BE2C (cell line): Measurements from ENCODE around the gene DCDC2C.
A peak's percentile ranks its signal among the peaks of the same experiment; 100 is the strongest.

Experiments used
- DNase-seq: peaks from one replicate; pipeline ENCODE4 v3.0.0-alpha.2; 2020
- H3K27me3 ChIP-seq: fragments of 250-450 bp; sonication (Bioruptor Pico); 2 replicates; pipeline ENCODE4 v1.5.1; 2020; ENCODE audit warnings: mild to moderate bottlenecking
- H3K36me3 ChIP-seq: fragments of 250-450 bp; sonication (Bioruptor Pico); 2 replicates; pipeline ENCODE4 v1.5.1; 2020; ENCODE audit warnings: mild to moderate bottlenecking
- H3K4me1 ChIP-seq: fragments of 250-450 bp; sonication (Bioruptor Pico); 2 replicates; pipeline ENCODE4 v1.5.1; 2020
- H3K4me3 ChIP-seq: 2 replicates; pipeline ENCODE4 v1.5.1; 2011; ENCODE audit warnings: low read depth, low read length
- H3K9me3 ChIP-seq: fragments of 250-450 bp; sonication (Bioruptor Pico); 2 replicates; pipeline ENCODE4 v1.5.1; 2020
- CTCF ChIP-seq: IDR thresholded peaks from 2 replicates; pipeline ENCODE4 v1.5.1; 2012; ENCODE audit warnings: mild to moderate bottlenecking, low read depth, low read length

DCDC2C gene

DNA sequence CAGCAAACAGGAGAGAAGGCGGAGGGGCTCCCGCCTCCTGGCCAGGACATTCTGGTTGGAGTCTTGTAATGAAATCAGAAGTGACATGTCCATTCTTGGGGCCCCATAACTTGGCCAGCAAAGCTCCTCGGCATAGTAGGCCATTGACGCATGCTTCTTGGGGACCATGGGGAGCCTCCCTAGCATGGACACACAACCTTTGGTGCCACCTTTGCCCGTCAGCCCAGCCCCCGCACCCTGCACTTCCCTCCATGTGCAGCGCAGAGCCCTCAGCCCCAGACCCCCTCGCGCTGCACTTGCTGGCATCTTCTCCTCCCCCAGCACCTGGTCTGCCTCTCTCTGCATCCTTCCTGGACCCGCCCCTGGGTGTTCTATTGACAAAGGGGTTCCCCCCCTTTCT lies 23.1 kb downstream of the DCDC2C start:
- Histone ChIP-seq H3K36me3 (no peaks in the 10 kb centered on the region), H3K27me3 (peaks cover 3% of the 10 kb centered on the region), H3K9me3 (no peaks in the 10 kb centered on the region), H3K4me3 (no peak overlapping the region), H3K4me1 (no peaks in the 10 kb centered on the region)
- DNase-seq, result no peak
- no peak for TF ChIP-seq CTCF

DNA sequence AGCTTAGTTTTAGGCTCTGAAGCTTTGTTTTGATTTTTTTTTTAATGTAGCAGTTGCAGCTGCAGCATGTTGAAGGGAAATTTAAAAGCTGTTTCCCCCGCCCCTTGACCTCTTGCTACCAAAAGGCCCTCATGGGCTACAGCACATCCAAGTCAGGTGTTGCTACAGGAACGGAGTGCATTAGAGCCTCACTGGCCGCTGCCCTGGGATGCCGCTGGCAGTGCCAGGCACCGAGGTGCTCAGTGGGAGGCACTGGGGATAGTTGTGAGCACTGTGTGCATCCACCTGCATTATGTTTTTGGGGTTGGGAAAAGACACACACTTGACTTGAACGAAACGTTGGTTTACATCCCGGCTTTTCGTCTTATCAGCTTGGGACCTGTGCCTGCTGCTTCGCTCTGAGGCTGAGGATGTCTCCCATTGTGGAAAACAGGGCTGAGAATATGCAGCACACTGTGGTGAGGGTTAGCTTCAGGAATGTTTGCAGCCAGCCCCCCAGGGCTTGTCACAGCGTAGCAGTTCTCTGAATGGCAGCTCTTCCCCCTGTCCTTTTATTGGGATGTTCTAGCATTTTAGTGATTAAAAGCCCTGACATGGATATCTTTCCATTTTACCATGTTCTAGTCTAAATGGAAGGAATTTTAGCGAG lies 24.1 kb downstream of the DCDC2C start:
- TF ChIP-seq CTCF, result no peak
- Histone ChIP-seq H3K27me3 (no peaks in the 10 kb centered on the region; the same call in none of the 2 replicates), H3K9me3 (no peaks in the 10 kb centered on the region), H3K36me3 (no peaks in the 10 kb centered on the region), H3K4me1 (no peaks in the 10 kb centered on the region), H3K4me3 (no peak overlapping the region)
- DNase-seq, result no peak

- H3K9me3 ChIP-seq, result no peaks in the 10 kb centered on the region
- peak; percentile 60 for TF ChIP-seq CTCF
- no peaks in the 10 kb centered on the region for H3K36me3 ChIP-seq
- no peaks in the 10 kb centered on the region; the same call in none of the 2 replicates for H3K27me3 ChIP-seq
- no peak for DNase-seq
- no peak overlapping the region for H3K4me3 ChIP-seq
- no peaks in the 10 kb centered on the region for H3K4me1 ChIP-seq
Measured at GRCh38 chr2:3728104-3729054, 25.0 kb downstream of the DCDC2C start.

GRCh38 chr2:3729055-3729448 lies 25.7 kb downstream of the DCDC2C start:
- no peak for TF ChIP-seq CTCF

GRCh38 chr2:3729786-3730185 lies 26.4 kb downstream of the DCDC2C start:
- no peak overlapping the region for H3K4me3 ChIP-seq
- no peaks in the 10 kb centered on the region for H3K9me3 ChIP-seq
- peaks cover 9% of the 10 kb centered on the region for H3K27me3 ChIP-seq
- H3K36me3 ChIP-seq, result no peaks in the 10 kb centered on the region
- TF ChIP-seq CTCF, result no peak
- DNase-seq, result no peak
- H3K4me1 ChIP-seq, result no peaks in the 10 kb centered on the region

More at GRCh38 chr2:3729055-3729448, 25.7 kb downstream of the DCDC2C start:
- H3K27me3 ChIP-seq, result peaks cover 2% of the 10 kb centered on the region
- H3K4me1 ChIP-seq, result no peaks in the 10 kb centered on the region
- H3K4me3 ChIP-seq, result no peak overlapping the region
- H3K36me3 ChIP-seq, result no peaks in the 10 kb centered on the region
- H3K9me3 ChIP-seq, result no peaks in the 10 kb centered on the region
- DNase-seq, result no peak

GRCh38 chr2:3730646-3731045 lies 27.3 kb downstream of the DCDC2C start:
- Histone ChIP-seq H3K27me3 (peaks cover 14% of the 10 kb centered on the region), H3K36me3 (no peaks in the 10 kb centered on the region), H3K9me3 (no peaks in the 10 kb centered on the region), H3K4me1 (no peaks in the 10 kb centered on the region), H3K4me3 (no peak overlapping the region)
- DNase-seq, result no peak
- TF ChIP-seq CTCF, result no peak
